ENCODE measurements around the gene TSTD1. TPM values are rescaled to one million over a fixed set of nuclear protein-coding genes. Genes with fewer than 3 reads are reported as not detected.
"Not testable (repeated sequence)": the region's sequence is repeated elsewhere in the genome, so short reads cannot be mapped to it uniquely, and the experiment has no call there.

TSTD1 gene
- total RNA-seq, 2 donors from 2014 or later, result 21.6 to 23.5 TPM

DNA sequence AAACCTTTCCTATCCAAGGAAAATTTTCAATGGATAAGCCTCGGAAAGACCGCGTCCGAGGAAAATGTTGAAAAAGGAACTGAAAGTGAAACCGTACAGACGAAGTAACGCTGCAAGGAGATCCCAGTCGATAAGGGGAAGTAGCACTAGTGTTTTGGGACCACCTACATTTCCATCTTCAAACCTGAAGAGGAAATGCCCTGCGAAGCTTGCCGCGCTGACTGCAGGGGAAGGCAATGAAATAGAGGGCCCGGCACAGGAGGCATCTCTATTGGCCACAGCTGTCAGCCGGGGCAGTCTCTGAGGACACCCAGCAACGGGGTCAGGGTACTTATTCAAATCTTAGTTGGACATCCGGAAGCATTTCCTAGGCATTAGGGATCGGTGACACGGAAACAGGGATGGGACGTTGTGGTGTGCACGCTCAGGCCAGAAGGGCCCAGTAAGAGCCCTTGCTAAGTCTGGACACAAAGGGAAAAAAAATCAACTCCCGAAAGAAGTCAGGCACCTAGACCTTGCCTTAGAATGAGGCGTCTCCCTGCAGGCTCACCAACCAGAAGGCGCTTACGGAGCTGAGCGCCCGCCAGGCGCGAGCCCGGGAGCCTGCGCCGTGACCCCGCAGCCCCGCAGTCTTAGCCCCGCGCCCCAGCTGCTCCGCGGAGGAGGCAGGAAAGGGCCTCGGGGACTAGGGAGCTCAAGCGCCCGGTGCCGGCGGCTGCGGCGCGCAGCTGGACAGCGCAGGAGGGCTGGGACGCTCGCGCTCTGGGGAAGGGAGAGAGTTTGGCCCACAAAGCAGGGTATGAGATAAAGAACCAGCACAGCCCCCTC, 6.4 kb upstream of the TSTD1 start:
- ATAC-seq, result peak; percentile 76 to 79
- peak; percentile 69 for DNase-seq
- intact Hi-C loops (cut with DNase I), result loop anchor here in 1 of 2 donors (10.0 kb wide), 2 partner anchors 50 to 90 kb away; partner anchors contain the start of gene DEDD

GRCh38 chr1:161044535-161044907, 5.8 kb upstream of the TSTD1 start:
- intact Hi-C loops (cut with DNase I), result loop anchor here in 1 of 2 donors (10.0 kb wide), 2 partner anchors 50 to 90 kb away; partner anchors contain the start of gene DEDD
- DNase-seq, result no peak
- ATAC-seq, result no peak

DNA sequence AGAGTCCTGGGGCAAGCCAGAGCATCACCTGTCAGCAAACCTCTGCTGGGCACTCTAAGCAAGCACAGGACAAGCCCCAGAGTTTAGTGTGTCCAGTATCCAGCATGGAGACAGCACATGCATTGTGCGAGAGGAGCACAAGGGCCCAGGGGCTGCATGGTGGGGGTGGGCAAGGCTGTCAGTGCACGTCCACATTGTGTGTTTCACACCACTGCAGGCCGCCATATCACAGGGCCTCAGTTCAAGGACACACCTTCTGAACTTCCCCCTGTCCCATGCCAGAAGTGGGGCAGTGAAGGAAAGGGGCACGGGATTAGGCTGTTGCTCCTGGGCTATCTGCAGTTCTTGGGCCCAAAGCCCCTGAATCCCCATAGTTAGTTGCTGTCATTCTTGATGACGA, 782 bp upstream of the TSTD1 start:
- ATAC-seq (no peak), DNase-seq (no peak)
- intact Hi-C loops (cut with DNase I), result no loop called here

- ATAC-seq (no peak), DNase-seq (no peak)
- intact Hi-C loops (cut with DNase I), result no loop called here
Observed at GRCh38 chr1:161039154-161039545, 386 bp upstream of the TSTD1 start.

DNA sequence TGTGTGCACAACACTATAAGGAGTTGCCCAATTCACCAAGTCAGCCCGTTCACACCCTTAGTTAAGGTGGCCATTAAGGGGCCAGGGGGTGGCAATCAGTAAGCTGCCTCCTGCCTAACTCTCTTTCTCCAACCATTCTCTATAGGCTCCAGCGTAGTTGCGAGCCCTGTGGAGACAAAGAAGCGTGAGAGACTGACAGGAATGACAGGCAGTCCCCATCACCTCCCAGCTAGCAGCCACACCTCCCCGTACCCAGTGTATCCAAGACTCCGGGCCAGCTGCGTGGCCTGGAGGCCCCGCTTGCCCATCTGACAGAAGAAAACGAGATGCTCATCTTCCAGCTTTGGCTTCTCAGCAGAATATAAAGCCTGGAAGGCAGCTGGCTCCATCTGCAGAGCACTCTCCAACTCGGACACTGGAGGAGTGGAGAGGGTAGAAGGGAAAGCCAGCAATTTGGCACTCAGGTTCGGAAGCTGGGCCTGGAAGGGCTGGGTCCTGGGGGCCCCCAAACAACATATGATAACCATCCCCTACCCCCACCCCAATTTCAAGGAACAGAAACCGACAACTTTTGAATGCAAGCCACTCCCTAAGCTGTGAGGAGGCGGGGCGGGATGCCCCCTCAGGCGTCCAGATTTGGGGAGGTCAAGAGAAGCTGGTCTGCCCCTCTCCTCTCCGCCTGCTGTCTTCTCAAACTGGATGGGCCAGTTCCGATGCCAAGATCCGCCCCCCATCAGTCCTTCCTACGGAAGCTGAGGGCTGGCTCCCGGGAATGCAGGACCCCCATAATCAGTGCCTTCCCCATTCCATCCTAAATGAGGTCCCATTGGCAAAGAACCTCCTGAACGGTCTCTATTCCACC, 872 bp downstream of the TSTD1 start:
- ATAC-seq (peak; percentile 4 to 13), DNase-seq (no peak)
- intact Hi-C loops (cut with DNase I), result no loop called here

GRCh38 chr1:161033751-161034150, 5.0 kb downstream of the TSTD1 start:
- intact Hi-C loops (cut with DNase I), result no loop called here
- ATAC-seq, result no peak
- no peak for DNase-seq

- intact Hi-C loops (cut with DNase I), result no loop called here
- no peak for DNase-seq
- peak in 1 of 2 donors; percentile 57 for ATAC-seq
Observed at GRCh38 chr1:161032409-161032808, 6.4 kb downstream of the TSTD1 start.

DNA sequence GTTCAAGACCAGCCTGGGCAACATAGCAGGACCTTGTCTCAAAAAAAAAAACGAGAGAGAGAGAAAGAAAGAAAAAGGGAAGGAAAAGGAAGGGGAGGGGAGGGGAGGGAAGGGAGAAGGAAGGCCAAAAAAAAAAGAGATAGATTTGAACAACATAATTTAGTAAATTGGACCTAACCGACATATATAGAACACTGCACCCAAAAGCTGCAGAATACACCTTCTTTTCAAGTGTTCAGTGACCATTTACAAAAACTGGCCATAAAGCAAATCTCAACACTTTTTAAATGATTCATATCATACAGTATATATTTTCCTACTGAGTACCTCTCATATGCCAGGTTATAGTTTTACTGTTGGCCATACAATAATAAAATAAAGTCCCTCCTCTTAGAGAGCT, 6.9 kb downstream of the TSTD1 start:
- intact Hi-C loops (cut with DNase I), result no loop called here
- ATAC-seq (no peak), DNase-seq (no peak)

- ATAC-seq; intact Hi-C loops (cut with DNase I); DNase-seq: not testable (repeated sequence)
Observed at GRCh38 chr1:161029466-161029865, 9.3 kb downstream of the TSTD1 start.

DNA sequence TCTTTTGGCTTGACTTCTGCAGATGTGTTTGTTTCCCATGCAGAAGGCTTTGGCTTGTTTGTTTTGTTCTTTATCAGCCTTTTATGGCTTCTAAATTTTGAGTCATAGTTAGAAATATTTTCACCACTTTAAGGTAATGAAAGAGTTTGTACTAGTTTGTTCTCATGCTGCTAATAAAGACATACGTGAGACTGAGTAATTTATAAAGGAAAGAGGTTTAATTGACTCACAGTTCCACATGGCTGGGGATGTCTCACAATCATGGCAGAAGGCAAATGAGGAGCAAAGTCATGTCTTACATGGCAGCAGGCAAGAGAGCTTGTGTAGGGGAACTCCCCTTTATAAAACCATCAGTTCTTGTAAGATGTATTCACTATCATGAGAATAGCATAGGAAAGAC, 11.8 kb downstream of the TSTD1 start:
- intact Hi-C loops (cut with DNase I), result not testable (repeated sequence)

GRCh38 chr1:161022432-161022831, 16.3 kb downstream of the TSTD1 start:
- ATAC-seq; DNase-seq; intact Hi-C loops (cut with DNase I): not testable (repeated sequence)

More for the DNA sequence above, 11.8 kb downstream of the TSTD1 start:
- ATAC-seq, DNase-seq: not testable (repeated sequence)

GRCh38 chr1:161021970-161022353, 16.8 kb downstream of the TSTD1 start:
- no peak for ATAC-seq
- intact Hi-C loops (cut with DNase I), result no loop called here

GRCh38 chr1:161021165-161021969, 17.4 kb downstream of the TSTD1 start:
- DNase-seq, result peak; percentile 80
- peak; percentile 91 to 95 for ATAC-seq
- intact Hi-C loops (cut with DNase I), result no loop called here

More at GRCh38 chr1:161021970-161022353, 16.8 kb downstream of the TSTD1 start:
- DNase-seq, result no peak

DNA sequence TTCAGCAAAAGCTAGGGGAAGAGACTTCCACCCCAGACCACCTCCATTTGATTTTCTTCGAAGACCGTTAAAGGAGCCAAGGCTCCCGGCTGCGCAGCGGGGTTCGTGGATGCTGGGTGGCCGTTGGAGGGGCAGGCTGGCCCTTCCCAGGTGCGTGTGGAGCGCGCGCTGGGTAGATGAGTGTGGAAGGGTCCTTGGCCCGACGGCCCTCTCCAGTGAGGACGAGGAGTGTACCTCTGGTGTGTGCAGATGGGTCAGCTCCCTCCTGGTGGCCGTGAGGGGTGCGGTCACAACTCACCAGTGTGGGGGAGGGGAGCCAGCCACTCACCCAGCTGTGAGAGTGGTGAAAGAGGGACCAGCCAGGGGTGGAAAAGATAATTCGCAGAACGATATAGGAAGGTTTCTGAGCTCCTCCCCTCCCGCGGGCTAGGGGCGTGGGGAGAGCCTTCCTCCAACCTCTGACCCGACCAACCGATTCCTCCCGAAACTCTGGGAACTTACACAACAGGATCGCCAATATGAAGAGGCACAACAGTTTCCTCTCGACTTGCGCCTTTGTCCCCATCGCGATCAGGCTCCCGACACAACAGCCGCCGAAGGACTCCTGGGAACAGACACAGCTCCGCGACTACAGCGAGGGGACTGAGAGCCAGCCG, 18.1 kb downstream of the TSTD1 start, which contains the start of gene F11R:
Gene F11R (minus strand): TSS at position 644 of the 656 bp plus-strand sequence. CDS start 79 bp downstream, at position 565.
- DNase-seq (peak; percentile 55), ATAC-seq (peak; percentile 58 to 75)
- intact Hi-C loops (cut with DNase I), result no loop called here

- intact Hi-C loops (cut with DNase I), result no loop called here
- ATAC-seq (peak; percentile 23 to 55), DNase-seq (no peak)
Observed at GRCh38 chr1:161019751-161020495, 18.8 kb downstream of the TSTD1 start.

DNA sequence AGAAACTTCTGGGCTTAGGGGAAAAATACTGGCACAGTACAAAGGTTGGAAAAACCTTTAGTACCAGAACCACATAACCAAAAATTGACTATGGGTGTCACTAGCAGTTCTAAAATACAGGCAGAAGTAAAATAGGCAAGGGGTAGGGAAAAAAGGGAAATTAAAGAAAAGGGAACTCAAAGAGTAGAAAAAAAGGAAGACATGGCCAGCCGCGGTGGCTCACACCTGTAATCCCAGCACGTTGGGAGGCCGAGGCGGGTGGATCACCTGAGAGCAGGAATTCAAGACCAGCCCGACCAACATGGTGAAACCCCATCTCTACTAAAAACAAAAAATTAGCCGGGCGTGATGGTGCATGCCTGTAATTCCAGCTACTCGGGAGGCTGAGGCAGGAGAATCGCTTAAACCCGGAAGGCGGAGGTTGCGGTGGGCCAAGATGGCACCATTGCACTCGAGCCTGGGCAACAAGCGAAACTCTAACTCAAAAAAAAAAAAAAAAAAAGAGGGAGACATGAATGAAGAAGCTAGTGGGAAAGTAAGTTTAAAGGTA, 19.6 kb downstream of the TSTD1 start:
- DNase-seq; intact Hi-C loops (cut with DNase I); ATAC-seq: not testable (repeated sequence)

DNA sequence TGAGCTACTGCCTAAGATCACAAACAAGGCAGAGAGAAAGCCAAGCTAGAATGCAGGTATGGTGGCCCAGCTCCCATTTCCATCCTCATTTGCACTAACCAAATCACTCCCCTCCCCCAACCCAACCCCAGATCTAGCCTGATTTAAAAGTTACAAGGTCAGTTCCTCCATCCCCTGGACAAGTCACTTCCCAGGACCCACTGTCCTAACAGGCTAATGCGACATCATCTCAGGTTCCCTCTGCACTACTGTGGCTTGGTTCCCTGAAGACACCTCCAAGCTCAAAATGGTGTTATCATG, 20.2 kb downstream of the TSTD1 start:
- intact Hi-C loops (cut with DNase I), result no loop called here
- DNase-seq, result no peak
- no peak for ATAC-seq

Data from left cardiac atrium (tissue), 4 donors.